GM19324 (cell line): ENCODE results near the gene BACE1.

ENCODE experiments used
- ATAC-seq: cut with Tn5 transposase; IDR thresholded peaks from one replicate; pipeline ENCODE4 v1.9.1; 2021; ENCODE audit warnings: mild to moderate bottlenecking, moderate library complexity; ENCODE audit not compliant: unreplicated experiment, low FRiP score

Gene BACE1

GRCh38 chr11:117313091-117313490, 3.0 kb downstream of the BACE1 start:
- no peak for ATAC-seq

- no peak for ATAC-seq
Observed at GRCh38 chr11:117309310-117309709, 6.7 kb downstream of the BACE1 start.

- ATAC-seq = no peak
Observed at GRCh38 chr11:117305145-117305544, 10.9 kb downstream of the BACE1 start.

- ATAC-seq = no peak
Observed at GRCh38 chr11:117303646-117304315, 12.3 kb downstream of the BACE1 start.

GRCh38 chr11:117303101-117303500, 13.0 kb downstream of the BACE1 start:
- no peak for ATAC-seq

GRCh38 chr11:117302228-117302627, 13.8 kb downstream of the BACE1 start:
- ATAC-seq = no peak

- no peak for ATAC-seq
Observed at GRCh38 chr11:117300773-117301172, 15.3 kb downstream of the BACE1 start.

- no peak for ATAC-seq
Observed at GRCh38 chr11:117300283-117300663, 15.8 kb downstream of the BACE1 start.

- no peak for ATAC-seq
Observed at GRCh38 chr11:117299351-117300282, 16.4 kb downstream of the BACE1 start.

GRCh38 chr11:117298195-117298594, 17.9 kb downstream of the BACE1 start:
- ATAC-seq = no peak

- no peak for ATAC-seq
Observed at GRCh38 chr11:117296881-117297280, 19.2 kb downstream of the BACE1 start.

- ATAC-seq = no peak
Observed at GRCh38 chr11:117295438-117296137, 20.5 kb downstream of the BACE1 start.

- ATAC-seq = no peak
Observed at GRCh38 chr11:117292616-117293015, 23.4 kb downstream of the BACE1 start.

- no peak for ATAC-seq
Observed at GRCh38 chr11:117290809-117291396, 25.2 kb downstream of the BACE1 start, which contains the start of gene BACE1-AS. TSS of gene BACE1-AS (plus strand) at chr11:117291346.

- no peak for ATAC-seq
Observed at GRCh38 chr11:117289795-117290194, 26.3 kb downstream of the BACE1 start.

- no peak for ATAC-seq
Observed at GRCh38 chr11:117287668-117288067, 28.4 kb downstream of the BACE1 start.

GRCh38 chr11:117286588-117286987, 29.5 kb downstream of the BACE1 start:
- ATAC-seq = no peak

- no peak for ATAC-seq
Observed at GRCh38 chr11:117284053-117284452, 32.0 kb downstream of the BACE1 start.

GRCh38 chr11:117282956-117283355, 33.1 kb downstream of the BACE1 start:
- no peak for ATAC-seq

GRCh38 chr11:117281869-117282268, 34.2 kb downstream of the BACE1 start:
- ATAC-seq = no peak

GRCh38 chr11:117281159-117281558, 34.9 kb downstream of the BACE1 start:
- no peak for ATAC-seq
